ENCODE results near the gene PAGE1.
"Not testable (repeated sequence)": the region's sequence is repeated elsewhere in the genome, so short reads cannot be mapped to it uniquely, and the experiment has no call there.

DNA sequence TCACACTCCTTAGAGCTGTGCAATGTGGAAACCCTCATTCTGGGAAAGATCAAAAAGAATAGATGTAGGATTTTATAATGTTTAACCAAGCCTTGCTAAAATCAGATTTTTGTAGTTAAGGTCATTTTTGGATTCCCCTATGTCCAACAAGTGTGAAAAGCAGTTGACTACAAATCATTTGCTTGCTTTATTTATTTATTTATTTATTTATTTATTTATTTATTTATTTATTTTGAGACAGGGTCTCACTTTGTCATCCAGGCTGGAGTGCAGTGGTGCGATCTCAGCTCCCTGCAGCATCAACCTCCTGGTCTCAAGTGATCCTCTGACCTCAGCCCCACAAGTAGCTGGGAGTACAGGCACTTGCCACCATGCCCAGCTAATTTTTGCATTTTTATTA lies 45.7 kb upstream of the PAGE1 start:
- TF ChIP-seq, protein P1, sequence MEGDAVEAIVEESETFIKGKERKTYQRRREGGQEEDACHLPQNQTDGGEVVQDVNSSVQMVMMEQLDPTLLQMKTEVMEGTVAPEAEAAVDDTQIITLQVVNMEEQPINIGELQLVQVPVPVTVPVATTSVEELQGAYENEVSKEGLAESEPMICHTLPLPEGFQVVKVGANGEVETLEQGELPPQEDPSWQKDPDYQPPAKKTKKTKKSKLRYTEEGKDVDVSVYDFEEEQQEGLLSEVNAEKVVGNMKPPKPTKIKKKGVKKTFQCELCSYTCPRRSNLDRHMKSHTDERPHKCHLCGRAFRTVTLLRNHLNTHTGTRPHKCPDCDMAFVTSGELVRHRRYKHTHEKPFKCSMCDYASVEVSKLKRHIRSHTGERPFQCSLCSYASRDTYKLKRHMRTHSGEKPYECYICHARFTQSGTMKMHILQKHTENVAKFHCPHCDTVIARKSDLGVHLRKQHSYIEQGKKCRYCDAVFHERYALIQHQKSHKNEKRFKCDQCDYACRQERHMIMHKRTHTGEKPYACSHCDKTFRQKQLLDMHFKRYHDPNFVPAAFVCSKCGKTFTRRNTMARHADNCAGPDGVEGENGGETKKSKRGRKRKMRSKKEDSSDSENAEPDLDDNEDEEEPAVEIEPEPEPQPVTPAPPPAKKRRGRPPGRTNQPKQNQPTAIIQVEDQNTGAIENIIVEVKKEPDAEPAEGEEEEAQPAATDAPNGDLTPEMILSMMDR (IDR thresholded peaks at IDR 0.05) = not testable (repeated sequence)
- TF ChIP-seq EP300 (IDR thresholded peaks at IDR 0.05) = not testable (repeated sequence)
